ENCODE measurements around the gene STYXL1.

GRCh38 chr7:76003351-76003750 is 44.4 kb downstream of the STYXL1 start:
- TF ChIP-seq CTCF (IDR thresholded peaks at IDR 0.05; ENCODE audit: low read depth, low read length, missing input control) = no peak
- no peak for TF ChIP-seq YY1 (IDR thresholded peaks at IDR 0.05)
- TF ChIP-seq MAX (IDR thresholded peaks at IDR 0.05) = no peak
- TF ChIP-seq JUND (IDR thresholded peaks at IDR 0.05) = no peak
- no peak for TF ChIP-seq TAF1 (conservative IDR thresholded peaks at IDR 0.05)
- no peak for TF ChIP-seq FOXA1 (IDR thresholded peaks at IDR 0.05)
- no peak for TF ChIP-seq RAD21 (IDR thresholded peaks at IDR 0.05)
- no peak for TF ChIP-seq REST (IDR thresholded peaks at IDR 0.05)
- no peak for TF ChIP-seq EGR1 (IDR thresholded peaks at IDR 0.05; ENCODE audit: low read depth in 2 of 2)

Measured in liver (tissue), 3 donors.